Nephron (organoid): Measurements from ENCODE around the gene MRFAP1L1.

Experiments
- H3K27ac Mint-ChIP-seq, 3 experiments: 2 replicates each; pipeline ENCODE4 v1.8.0; 2020; ENCODE audit warnings: mixed read lengths in 3 of 3, mild to moderate bottlenecking in 2 of 3, moderate library complexity in 1 of 3
- H3K27me3 Mint-ChIP-seq: 2 replicates; pipeline ENCODE4 v1.8.0; 2021; ENCODE audit warnings: low read depth, mild to moderate bottlenecking, moderate library complexity, mixed read lengths
- H3K36me3 Mint-ChIP-seq: 2 replicates; pipeline ENCODE4 v1.8.0; 2020; ENCODE audit warnings: low read depth, mixed read lengths
- H3K4me1 Mint-ChIP-seq: 2 replicates; pipeline ENCODE4 v1.8.0; 2020; ENCODE audit warnings: mixed read lengths
- H3K4me3 Mint-ChIP-seq, 3 experiments: 2 replicates each; pipeline ENCODE4 v1.8.0; 2020; ENCODE audit warnings: mild to moderate bottlenecking in 3 of 3, mixed read lengths in 3 of 3, moderate library complexity in 2 of 3
- H3K9me3 Mint-ChIP-seq: 2 replicates; pipeline ENCODE4 v1.8.0; 2020; ENCODE audit warnings: mixed read lengths
- TF ChIP-seq, protein P1 (sequence below), 3 experiments: fragments of 200-600 bp; sonication (generic); IDR thresholded peaks; one replicate each; pipeline ENCODE4 v1.5.0; 2021; ENCODE audit warnings: antibody characterized with exemption in 3 of 3; ENCODE audit not compliant: unreplicated experiment in 3 of 3

MRFAP1L1 gene

DNA sequence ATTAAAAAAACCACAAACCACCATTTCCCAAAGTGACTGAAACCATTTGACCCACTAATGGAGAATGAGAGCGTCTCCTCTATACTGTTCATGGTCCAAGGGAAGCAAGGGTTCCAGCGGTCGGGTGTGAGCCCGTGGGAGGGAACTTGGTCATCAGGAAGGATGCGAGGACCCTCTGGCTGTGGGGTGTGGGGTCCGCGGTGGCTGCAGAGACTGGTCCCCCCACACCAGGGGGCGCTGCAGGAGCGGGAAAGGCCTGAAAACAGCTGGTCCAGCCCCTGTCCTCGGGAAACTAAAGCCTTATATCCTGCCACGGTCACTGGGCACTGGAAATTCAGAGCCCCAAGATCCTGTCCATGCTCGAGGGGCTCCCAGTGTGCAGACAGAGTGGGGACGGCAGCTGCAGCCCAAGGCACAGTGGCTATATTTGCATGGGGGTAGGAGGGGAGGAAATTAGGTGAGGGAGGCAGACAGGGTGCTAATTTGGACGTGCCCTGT lies 10.6 kb upstream of the MRFAP1L1 start:
- H3K36me3 Mint-ChIP-seq, result no peaks in the 10 kb centered on the region

DNA sequence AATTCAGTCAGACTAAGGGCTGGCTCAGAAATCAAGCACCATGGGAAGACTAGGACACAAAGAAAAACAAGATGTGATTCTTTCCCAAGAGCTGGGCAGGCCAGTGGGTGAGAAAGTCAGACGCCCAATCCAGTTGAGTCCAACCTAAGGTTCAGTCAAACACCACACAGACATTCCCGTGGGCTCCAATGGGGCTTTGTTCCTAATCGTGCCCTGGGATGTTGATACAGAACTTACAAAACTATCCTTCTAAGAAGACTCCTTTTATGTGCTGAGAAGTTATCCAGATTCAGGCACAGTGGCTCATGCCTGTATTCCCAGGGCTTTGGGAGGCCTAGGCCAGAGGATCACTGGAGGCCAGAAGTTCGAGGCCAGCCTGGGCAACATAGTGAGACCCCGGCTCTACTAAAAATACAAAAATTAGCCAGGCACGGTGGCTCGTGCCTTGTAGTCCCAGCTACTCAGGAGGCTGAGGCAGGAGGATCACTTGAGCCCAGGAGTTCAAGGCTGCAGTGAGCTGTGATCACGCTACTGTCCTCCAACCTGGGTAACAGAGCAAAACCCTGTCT lies 10.0 kb upstream of the MRFAP1L1 start:
- H3K27ac Mint-ChIP-seq, result peak overlapping the region in 1 of 3 experiments; percentile 0
- TF ChIP-seq, protein P1, sequence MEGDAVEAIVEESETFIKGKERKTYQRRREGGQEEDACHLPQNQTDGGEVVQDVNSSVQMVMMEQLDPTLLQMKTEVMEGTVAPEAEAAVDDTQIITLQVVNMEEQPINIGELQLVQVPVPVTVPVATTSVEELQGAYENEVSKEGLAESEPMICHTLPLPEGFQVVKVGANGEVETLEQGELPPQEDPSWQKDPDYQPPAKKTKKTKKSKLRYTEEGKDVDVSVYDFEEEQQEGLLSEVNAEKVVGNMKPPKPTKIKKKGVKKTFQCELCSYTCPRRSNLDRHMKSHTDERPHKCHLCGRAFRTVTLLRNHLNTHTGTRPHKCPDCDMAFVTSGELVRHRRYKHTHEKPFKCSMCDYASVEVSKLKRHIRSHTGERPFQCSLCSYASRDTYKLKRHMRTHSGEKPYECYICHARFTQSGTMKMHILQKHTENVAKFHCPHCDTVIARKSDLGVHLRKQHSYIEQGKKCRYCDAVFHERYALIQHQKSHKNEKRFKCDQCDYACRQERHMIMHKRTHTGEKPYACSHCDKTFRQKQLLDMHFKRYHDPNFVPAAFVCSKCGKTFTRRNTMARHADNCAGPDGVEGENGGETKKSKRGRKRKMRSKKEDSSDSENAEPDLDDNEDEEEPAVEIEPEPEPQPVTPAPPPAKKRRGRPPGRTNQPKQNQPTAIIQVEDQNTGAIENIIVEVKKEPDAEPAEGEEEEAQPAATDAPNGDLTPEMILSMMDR (IDR thresholded peaks at IDR 0.05; ENCODE audit: unreplicated experiment in 3 of 3), result no peak
- H3K4me1 Mint-ChIP-seq, result peaks cover 18% of the 10 kb centered on the region
- H3K36me3 Mint-ChIP-seq, result no peaks in the 10 kb centered on the region
- H3K9me3 Mint-ChIP-seq, result no peaks in the 10 kb centered on the region
- H3K4me3 Mint-ChIP-seq, result no peak overlapping the region
- H3K27me3 Mint-ChIP-seq, result peaks cover 4% of the 10 kb centered on the region

More for the DNA sequence above, 10.6 kb upstream of the MRFAP1L1 start:
- Mint-ChIP-seq H3K27ac (peak overlapping the region in 1 of 3 experiments; percentile 10), H3K9me3 (no peaks in the 10 kb centered on the region), H3K4me3 (peak overlapping the region; percentile 67 to 78 (median 68)), H3K4me1 (peaks cover 18% of the 10 kb centered on the region), H3K27me3 (no peaks in the 10 kb centered on the region)
- TF ChIP-seq, protein P1 (IDR thresholded peaks at IDR 0.05; ENCODE audit: unreplicated experiment in 3 of 3), result peak; percentile 91 to 97 (median 96)

DNA sequence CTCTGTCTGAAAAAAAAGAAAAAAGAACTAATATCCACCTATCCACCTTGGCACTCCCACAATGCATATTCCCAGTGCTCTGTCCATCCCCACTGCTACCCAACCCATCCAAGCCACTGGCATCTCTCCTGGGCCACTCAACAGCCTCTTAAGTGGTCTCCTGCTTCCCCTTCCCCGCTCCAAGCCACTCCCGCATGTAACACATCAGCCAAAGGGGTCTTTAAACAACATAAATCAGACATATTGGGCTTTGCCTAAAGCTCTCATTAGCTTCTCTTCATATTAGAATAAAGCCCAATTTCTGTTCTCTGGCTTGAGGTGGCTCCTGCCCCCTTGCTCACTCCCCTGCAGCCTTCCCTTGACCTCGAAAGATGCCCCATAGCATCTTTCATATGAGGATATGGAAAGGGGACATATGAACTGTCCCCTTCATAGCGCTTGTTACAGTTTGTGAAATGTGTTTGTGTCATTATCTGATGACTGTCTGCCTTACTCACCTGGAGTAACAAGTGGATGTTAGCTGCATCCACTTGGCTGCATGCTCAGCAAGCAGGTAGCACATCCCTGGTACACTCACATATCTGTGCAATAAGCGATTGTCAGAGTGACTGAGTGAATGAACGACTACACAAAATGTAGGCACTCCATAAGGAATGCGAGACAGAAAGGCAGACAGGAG lies 9.4 kb upstream of the MRFAP1L1 start:
- H3K4me1 Mint-ChIP-seq, result peaks cover 18% of the 10 kb centered on the region
- H3K27ac Mint-ChIP-seq, result peak overlapping the region in 1 of 3 experiments; percentile 0
- TF ChIP-seq, protein P1 (IDR thresholded peaks at IDR 0.05; ENCODE audit: unreplicated experiment in 3 of 3), result no peak
- peaks cover 10% of the 10 kb centered on the region for H3K27me3 Mint-ChIP-seq
- H3K36me3 Mint-ChIP-seq, result no peaks in the 10 kb centered on the region
- H3K4me3 Mint-ChIP-seq, result peak overlapping the region; percentile 62 to 81 (median 65)
- no peaks in the 10 kb centered on the region for H3K9me3 Mint-ChIP-seq

DNA sequence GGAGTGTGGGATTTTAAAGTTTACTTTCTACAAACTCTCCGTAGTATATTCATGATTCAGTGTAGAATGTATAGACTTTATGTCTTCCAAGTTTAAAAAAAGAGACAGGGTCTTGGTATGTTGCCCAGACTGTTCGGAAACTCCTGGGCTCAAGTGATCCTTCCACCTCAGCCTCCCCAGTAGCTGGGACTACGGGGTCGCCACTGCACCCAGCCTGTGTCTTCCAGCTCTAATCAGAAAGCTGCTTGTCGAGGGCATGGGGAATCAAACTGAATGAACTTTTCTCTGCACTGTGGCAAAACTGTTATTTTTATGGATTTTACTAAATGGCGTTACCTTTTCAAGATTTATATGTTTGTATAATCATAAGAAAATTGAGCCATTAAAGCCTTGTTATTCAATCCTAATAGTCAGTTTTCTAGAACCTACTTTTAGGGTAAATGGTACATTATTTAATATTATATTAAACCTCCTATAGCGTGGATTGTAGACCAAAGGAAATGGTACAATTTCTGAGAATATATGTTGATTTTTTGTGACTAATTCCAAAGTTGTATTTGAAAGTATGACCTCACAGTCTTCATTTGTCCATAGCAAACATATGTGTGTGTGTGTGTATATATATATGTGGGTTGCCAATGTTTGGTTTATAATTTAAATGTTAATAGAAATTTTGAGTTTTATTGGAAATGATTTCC lies 7.4 kb upstream of the MRFAP1L1 start:
- Mint-ChIP-seq H3K27ac (peak overlapping the region; percentile 81 to 99 (median 95)), H3K4me1 (peaks cover 18% of the 10 kb centered on the region), H3K9me3 (no peaks in the 10 kb centered on the region), H3K36me3 (no peaks in the 10 kb centered on the region), H3K27me3 (peaks cover 15% of the 10 kb centered on the region), H3K4me3 (peak overlapping the region; percentile 90 to 92 (median 91))
- TF ChIP-seq, protein P1 (IDR thresholded peaks at IDR 0.05; ENCODE audit: unreplicated experiment in 3 of 3), result no peak

DNA sequence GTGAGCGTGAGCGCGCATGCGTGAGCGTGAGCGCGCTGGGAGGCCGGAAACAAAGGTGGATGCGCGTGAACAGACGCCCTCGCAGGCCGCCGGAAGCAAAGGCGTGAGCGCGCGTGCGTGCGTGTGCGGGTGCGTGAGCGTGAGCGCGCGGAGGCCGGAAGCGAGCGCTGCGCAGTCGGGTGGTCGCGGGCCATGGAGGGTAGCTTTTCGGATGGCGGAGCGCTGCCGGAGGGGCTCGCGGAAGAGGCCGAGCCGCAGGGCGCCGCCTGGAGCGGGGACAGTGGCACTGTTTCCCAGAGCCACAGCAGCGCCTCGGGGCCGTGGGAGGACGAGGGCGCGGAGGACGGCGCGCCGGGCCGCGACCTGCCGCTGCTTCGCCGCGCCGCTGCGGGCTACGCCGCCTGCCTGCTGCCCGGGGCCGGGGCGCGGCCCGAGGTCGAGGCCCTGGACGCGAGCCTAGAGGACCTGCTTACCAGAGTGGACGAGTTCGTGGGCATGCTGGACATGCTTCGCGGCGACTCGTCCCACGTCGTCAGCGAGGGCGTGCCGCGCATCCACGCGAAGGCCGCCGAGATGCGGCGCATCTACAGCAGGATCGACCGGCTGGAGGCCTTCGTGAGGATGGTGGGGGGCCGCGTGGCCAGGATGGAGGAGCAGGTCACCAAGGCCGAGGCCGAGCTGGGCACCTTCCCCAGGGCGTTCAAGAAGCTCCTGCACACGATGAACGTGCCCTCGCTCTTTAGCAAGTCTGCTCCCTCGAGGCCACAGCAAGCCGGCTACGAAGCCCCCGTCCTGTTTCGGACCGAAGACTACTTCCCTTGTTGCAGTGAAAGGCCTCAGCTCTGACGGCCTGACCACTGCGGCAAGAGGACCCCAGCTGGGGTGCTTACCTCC lies 6.6 kb upstream of the MRFAP1L1 start, which contains the start of gene BLOC1S4:
Gene BLOC1S4 (plus strand): TSS at position 157 of the 894 bp plus-strand sequence. CDS start 36 bp downstream, at position 193.
- H3K4me1 Mint-ChIP-seq, result peaks cover 18% of the 10 kb centered on the region
- TF ChIP-seq, protein P1 (IDR thresholded peaks at IDR 0.05; ENCODE audit: unreplicated experiment in 3 of 3), result peak in 1 of 3 experiments; percentile 16
- peak within 1 kb of the TSS; percentile 90 to 92 (median 91) for H3K4me3 Mint-ChIP-seq
- H3K27ac Mint-ChIP-seq, result peak within 1 kb of the TSS; percentile 81 to 99 (median 98)
- H3K36me3 Mint-ChIP-seq, result no peaks in the 10 kb centered on the region
- peaks cover 15% of the 10 kb centered on the region for H3K27me3 Mint-ChIP-seq
- peaks cover 3% of the 10 kb centered on the region for H3K9me3 Mint-ChIP-seq
